Body of pancreas (tissue), 4 donors: ENCODE measurements around the gene KRT86.

Experiments used
- POLR2A ChIP-seq, 3 donors: fragments of 450-650 bp; IDR thresholded peaks; one replicate each; pipeline ENCODE4 v1.6.1; 2016; ENCODE audit warnings: antibody characterized with exemption in 3 of 3, mild to moderate bottlenecking in 2 of 3
- TF ChIP-seq, protein P1 (sequence below), 7 experiments: fragments of 450-650 bp in 4 of 7; fragments of 200-600 bp in 3 of 7; sonication (generic) in 3 of 7; IDR thresholded peaks; one replicate each; pipeline ENCODE4 v1.5.1; 2016 to 2019; ENCODE audit warnings: antibody characterized with exemption in 7 of 7

DNA sequence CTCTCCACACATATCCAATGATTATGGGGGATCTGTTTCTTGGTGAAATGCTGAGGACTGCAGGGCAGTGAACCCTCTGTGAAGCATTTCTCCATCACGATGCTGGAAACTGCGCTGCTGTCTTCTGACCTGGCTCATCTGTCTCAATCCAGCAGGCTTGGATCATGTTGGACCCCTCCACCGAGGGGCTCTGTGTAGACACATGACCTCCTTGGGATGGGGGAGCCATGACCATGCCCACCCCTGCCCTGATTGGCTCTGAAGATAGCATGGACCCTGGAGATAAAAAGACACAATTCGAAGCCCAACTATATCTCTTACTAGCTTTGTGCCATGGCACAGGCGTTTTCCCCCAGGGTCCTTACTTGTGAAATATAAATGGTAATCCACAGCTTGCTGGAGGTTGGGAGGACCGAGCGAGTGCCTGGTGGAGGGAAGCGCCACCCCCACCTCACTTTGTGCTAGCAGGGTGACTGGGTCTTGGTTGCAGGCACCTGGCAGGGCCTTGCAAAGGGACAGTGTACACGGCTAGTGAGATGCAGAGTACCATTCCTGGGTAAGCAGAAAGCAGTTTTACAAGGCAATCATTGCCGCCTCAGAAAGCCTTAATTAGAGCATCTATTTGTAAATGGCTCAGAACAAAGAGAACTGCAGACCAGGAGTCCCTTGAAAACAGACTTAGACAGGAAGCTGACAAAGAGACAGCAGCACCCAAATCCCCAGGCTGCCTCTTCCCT is 49.1 kb downstream of the KRT86 start:
- TF ChIP-seq, protein P1, sequence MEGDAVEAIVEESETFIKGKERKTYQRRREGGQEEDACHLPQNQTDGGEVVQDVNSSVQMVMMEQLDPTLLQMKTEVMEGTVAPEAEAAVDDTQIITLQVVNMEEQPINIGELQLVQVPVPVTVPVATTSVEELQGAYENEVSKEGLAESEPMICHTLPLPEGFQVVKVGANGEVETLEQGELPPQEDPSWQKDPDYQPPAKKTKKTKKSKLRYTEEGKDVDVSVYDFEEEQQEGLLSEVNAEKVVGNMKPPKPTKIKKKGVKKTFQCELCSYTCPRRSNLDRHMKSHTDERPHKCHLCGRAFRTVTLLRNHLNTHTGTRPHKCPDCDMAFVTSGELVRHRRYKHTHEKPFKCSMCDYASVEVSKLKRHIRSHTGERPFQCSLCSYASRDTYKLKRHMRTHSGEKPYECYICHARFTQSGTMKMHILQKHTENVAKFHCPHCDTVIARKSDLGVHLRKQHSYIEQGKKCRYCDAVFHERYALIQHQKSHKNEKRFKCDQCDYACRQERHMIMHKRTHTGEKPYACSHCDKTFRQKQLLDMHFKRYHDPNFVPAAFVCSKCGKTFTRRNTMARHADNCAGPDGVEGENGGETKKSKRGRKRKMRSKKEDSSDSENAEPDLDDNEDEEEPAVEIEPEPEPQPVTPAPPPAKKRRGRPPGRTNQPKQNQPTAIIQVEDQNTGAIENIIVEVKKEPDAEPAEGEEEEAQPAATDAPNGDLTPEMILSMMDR (IDR thresholded peaks at IDR 0.05) = no peak
- TF ChIP-seq POLR2A (IDR thresholded peaks at IDR 0.05) = no peak
